DND-41 (cell line): ENCODE results near the gene BTRC.
"Not testable (repeated sequence)": the region's sequence is repeated elsewhere in the genome, so short reads cannot be mapped to it uniquely, and the experiment has no call there.

Source experiments
- ATAC-seq: fragments of 200-7000 bp; cut with Tn5 transposase; 3 replicates; pipeline ENCODE4 v1.9.1; 2021; ENCODE audit warnings: low read depth; ENCODE audit not compliant: insufficient read depth
- DNase-seq: peaks from one replicate; pipeline ENCODE4 v3.0.0-alpha.2; 2020
- H2AFZ ChIP-seq: 2 replicates; pipeline ENCODE4 v1.6.0; 2012; ENCODE audit warnings: low read depth, low read length
- H3K27ac ChIP-seq: 2 replicates; pipeline ENCODE4 v1.5.1; 2012; ENCODE audit warnings: low read length, inconsistent platforms
- H3K27me3 ChIP-seq: fragments of 200-600 bp; sonication (generic); 2 replicates; pipeline ENCODE4 v1.6.0; 2012; ENCODE audit warnings: low read length, mild to moderate bottlenecking, inconsistent platforms; ENCODE audit not compliant: insufficient read depth, poor library complexity
- H3K36me3 ChIP-seq: 2 replicates; pipeline ENCODE4 v1.5.1; 2012; ENCODE audit warnings: low read length, inconsistent platforms; ENCODE audit not compliant: insufficient read depth
- H3K4me1 ChIP-seq: 2 replicates; pipeline ENCODE4 v1.5.1; 2012; ENCODE audit warnings: mild to moderate bottlenecking, low read length; ENCODE audit not compliant: insufficient read depth
- H3K4me2 ChIP-seq: 2 replicates; pipeline ENCODE4 v1.6.0; 2012; ENCODE audit warnings: mild to moderate bottlenecking, moderate library complexity, low read length, inconsistent platforms; ENCODE audit not compliant: insufficient read depth
- H3K4me3 ChIP-seq, 2 experiments: fragments of 200-600 bp in 1 of 2; shearing (Covaris generic) in 1 of 2; 2 replicates each; pipeline ENCODE4 v1.5.1; 2012 to 2016; ENCODE audit warnings: inconsistent platforms in 2 of 2, low read length in 2 of 2, mild to moderate bottlenecking in 2 of 2, low read depth in 1 of 2, moderate library complexity in 1 of 2
- H3K79me2 ChIP-seq: 2 replicates; pipeline ENCODE4 v1.6.0; 2012; ENCODE audit warnings: low read length, inconsistent platforms; ENCODE audit not compliant: insufficient read depth
- H3K9ac ChIP-seq: 2 replicates; pipeline ENCODE4 v1.6.0; 2012; ENCODE audit warnings: low read depth, mild to moderate bottlenecking, inconsistent platforms, low read length, moderate library complexity
- H3K9me3 ChIP-seq: 2 replicates; pipeline ENCODE4 v1.5.1; 2012; ENCODE audit warnings: low read length, moderate library complexity, mild to moderate bottlenecking, inconsistent platforms; ENCODE audit not compliant: insufficient read depth, severe bottlenecking
- H4K20me1 ChIP-seq: 2 replicates; pipeline ENCODE4 v1.6.0; 2012; ENCODE audit warnings: low read length; ENCODE audit not compliant: insufficient read depth
- CTCF ChIP-seq: IDR thresholded peaks from 2 replicates; pipeline ENCODE4 v1.5.1; 2012; ENCODE audit warnings: borderline replicate concordance, low read length, moderate library complexity, mild to moderate bottlenecking; ENCODE audit not compliant: poor library complexity, severe bottlenecking; ENCODE audit errors: extremely low read depth
- EZH2 ChIP-seq: IDR thresholded peaks from 3 replicates; pipeline ENCODE4 v1.6.1; 2012; ENCODE audit warnings: borderline replicate concordance, low read depth, mild to moderate bottlenecking, moderate library complexity, low read length, inconsistent platforms; ENCODE audit not compliant: severe bottlenecking

Gene BTRC

GRCh38 chr10:101321073-101321472, 32.9 kb upstream of the BTRC start:
- H3K4me2 ChIP-seq = no peak overlapping the region
- H2AFZ ChIP-seq = no peak overlapping the region
- DNase-seq = no peak
- TF ChIP-seq CTCF (no peak), EZH2 (no peak)
- no peaks in the 10 kb centered on the region for H4K20me1 ChIP-seq
- no peaks in the 10 kb centered on the region for H3K9me3 ChIP-seq
- no peak overlapping the region for H3K27ac ChIP-seq
- ATAC-seq = no peak
- H3K79me2 ChIP-seq = no peaks in the 10 kb centered on the region
- H3K4me3 ChIP-seq = no peak overlapping the region
- peaks cover 12% of the 10 kb centered on the region for H3K27me3 ChIP-seq
- no peak overlapping the region for H3K9ac ChIP-seq
- H3K4me1 ChIP-seq = no peaks in the 10 kb centered on the region
- no peaks in the 10 kb centered on the region for H3K36me3 ChIP-seq

- no peak for ATAC-seq
- peaks cover 3% of the 10 kb centered on the region for H3K9me3 ChIP-seq
Observed at GRCh38 chr10:101322266-101323108, 31.5 kb upstream of the BTRC start.

GRCh38 chr10:101323495-101323894, 30.5 kb upstream of the BTRC start:
- DNase-seq = no peak
- Histone ChIP-seq H4K20me1 (no peaks in the 10 kb centered on the region), H3K9ac (no peak overlapping the region), H3K9me3 (peaks cover 3% of the 10 kb centered on the region), H3K36me3 (no peaks in the 10 kb centered on the region), H3K4me2 (no peak overlapping the region), H3K27ac (no peak overlapping the region), H3K27me3 (peaks cover 8% of the 10 kb centered on the region), H3K4me3 (no peak overlapping the region), H3K4me1 (no peaks in the 10 kb centered on the region), H3K79me2 (no peaks in the 10 kb centered on the region), H2AFZ (no peak overlapping the region)
- TF ChIP-seq CTCF (no peak), EZH2 (no peak)
- ATAC-seq = no peak

More at GRCh38 chr10:101322266-101323108, 31.5 kb upstream of the BTRC start:
- Histone ChIP-seq H3K36me3 (no peaks in the 10 kb centered on the region), H3K4me1 (no peaks in the 10 kb centered on the region), H2AFZ (no peak overlapping the region), H3K4me2 (no peak overlapping the region), H3K79me2 (no peaks in the 10 kb centered on the region), H3K4me3 (no peak overlapping the region), H3K9ac (no peak overlapping the region), H3K27ac (no peak overlapping the region), H4K20me1 (no peaks in the 10 kb centered on the region), H3K27me3 (peaks cover 12% of the 10 kb centered on the region)
- no peak for TF ChIP-seq CTCF
- TF ChIP-seq EZH2 = no peak
- DNase-seq = no peak

- H3K36me3 ChIP-seq, DNase-seq, H3K4me1 ChIP-seq, H2AFZ ChIP-seq, H3K4me2 ChIP-seq, H3K9me3 ChIP-seq, H3K79me2 ChIP-seq, H3K9ac ChIP-seq, ATAC-seq, H3K27ac ChIP-seq, H3K4me3 ChIP-seq, H4K20me1 ChIP-seq: not testable (repeated sequence)
- H3K27me3 ChIP-seq = peaks cover 30% of the 10 kb centered on the region
Observed at GRCh38 chr10:101327454-101327853, 26.5 kb upstream of the BTRC start.
